EL (cell line): ENCODE data around the gene TMCO4.
"Not testable (repeated sequence)": the region's sequence is repeated elsewhere in the genome, so short reads cannot be mapped to it uniquely, and the experiment has no call there.

ENCODE experiments used
- DNase-seq: peaks from one replicate; pipeline ENCODE4 v3.0.0-alpha.2; 2016

TMCO4 gene

DNA sequence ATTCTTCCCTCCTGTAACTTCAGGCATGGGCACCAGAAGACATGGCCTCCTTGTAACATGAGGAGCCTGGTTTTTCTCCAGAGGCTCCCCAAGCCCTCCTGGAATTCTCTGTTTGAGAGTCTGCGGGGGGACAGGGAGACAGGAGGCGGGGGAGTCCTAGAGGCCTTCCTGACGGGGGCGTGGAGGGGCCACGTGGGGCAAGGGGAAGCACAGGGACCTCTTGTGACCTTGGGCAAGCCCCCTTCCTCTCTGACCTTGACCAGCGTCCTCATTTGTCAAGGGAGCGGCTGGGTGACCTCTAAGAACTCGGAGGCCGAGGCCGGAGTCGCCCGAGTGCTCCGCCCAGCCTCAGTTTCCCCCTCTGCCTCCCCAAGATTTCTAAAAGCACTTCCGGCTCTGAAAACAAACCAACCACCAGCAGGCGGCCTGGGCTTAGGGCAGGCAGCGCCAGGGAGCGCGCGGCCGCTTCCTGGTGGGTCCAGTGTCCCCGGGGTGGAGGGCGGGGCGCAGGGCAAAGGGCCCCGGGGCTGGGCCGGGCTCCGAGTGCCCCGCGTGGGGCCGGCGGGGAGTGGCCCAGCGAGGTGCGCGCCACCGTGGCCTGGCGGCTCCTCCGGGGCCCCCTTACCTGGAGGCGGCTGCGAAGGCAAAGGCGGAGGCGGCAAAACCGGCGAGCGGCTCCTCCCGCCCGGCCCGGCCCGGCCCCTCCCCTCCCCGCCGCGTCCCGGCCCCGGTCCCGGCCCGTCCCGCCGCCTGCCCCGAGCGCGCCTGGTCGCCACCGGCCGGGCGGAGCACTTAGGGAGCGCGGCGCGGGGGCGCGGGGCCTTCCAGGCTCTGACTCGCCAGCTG, at the start of gene TMCO4:
TSS of gene TMCO4 (minus strand) at position 687 of the 846 bp plus-strand sequence. CDS start 19,158 bp downstream, outside the sequence.
- peak; percentile 67 for DNase-seq

DNA sequence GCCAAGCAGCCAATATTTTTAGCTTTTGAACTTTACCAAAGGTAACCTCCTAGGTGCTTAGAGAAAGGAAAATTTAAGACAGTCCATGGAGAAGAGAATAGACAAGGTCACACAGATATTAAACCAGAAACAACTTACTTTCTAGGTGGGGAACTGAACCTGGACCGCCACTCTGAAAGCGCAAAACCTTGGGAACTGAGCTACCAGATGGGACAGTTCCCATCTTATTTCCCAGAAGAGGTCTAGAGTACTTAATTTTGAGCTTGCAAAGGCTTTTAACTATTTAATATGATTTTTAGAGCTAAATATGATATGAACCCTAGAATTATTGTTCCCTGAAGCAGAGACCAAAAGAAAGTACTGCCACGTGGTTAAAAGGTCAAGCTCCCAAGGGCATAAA, 49.6 kb upstream of the TMCO4 start:
- DNase-seq: not testable (repeated sequence)

DNA sequence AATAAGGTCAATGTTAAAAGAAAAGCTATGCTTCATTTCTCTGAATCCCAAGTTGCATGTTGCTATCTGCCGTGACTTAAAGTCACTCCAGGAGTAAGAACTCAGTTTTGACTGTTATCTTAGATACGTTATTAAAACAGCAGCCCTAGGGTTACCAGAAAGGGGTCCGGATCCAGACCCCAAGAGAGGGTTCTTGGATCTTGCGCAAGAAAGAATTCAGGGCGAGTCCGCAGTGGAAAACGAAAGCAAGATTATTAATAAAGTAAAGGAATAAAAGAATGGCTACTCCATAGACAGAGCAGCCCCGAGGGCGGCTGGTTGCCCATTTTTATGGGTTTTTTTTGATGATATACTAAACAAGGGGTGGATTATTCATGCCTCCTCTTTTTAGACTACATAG, 47.6 kb upstream of the TMCO4 start:
- DNase-seq: not testable (repeated sequence)

DNA sequence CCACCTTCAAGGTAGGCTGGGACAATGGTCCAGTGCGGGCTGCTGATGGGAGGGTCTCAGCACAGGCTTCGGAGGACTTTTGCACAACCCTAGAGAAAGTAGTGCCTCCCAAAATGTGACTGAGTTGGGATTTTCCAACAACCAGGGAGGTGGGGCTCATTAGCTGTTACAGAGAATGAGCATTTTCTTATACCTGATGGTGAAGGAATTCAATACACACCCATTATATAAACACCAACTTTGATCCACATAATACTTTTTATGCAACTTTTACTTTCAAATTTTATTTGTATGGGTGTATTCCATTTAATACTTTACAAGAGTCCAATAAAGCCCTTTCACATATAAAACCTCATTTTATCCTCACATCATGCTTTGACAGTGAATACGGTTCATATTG, 46.6 kb upstream of the TMCO4 start:
- DNase-seq: no peak

DNA sequence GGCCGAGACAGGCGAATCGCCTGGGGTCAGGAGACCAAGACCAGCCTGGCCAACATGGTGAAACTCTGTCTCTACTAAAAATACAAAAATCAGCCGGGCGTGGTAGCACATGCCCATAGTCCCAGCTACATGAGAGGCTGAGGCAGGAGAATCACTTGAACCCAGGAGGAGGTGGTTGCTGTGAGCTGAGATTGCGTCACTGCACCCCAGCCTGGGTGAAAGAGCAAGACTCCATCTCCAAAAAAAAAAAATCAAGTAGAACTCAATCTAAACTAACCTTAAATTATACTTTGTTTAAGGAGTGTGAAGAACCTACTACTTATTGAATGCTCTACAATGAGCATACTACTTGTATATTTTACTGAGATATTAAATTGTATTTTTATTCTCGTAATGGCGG, 45.8 kb upstream of the TMCO4 start:
- DNase-seq: no peak

DNA sequence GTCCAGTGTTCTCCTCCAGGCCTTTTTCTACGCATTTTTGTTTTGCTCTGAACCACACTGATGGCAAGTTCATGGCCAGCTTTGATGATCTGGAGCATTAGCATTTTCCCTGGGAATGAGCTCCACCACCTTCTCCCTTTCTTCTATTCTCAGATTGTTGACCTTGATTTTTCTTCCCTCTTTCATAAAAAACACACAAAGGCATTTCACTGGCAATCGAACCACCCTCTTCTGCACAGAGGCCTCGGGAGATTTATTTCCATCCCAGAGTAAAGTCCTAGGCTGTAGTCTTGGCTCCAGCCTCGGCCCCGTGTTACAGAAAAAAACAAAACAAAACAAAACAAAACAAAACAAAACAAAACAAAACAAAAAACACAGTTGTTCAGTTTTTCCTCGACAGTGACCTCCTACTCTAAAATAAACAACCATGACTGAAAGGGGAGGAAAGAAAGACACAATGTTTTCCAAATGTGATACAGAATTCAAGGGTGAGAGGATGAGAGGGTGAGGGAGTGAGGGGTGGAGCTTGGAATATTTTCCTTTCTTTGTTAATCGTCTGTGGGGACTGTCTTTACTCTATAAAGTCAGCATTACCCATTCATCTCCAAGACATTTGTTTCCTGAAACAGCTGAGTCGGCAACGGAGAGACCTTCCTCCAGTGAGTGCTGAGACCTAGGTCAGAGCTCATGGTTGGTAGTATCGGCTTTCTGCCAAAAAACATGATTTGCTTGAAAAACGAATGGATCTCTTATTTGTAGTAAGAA, 45.2 kb upstream of the TMCO4 start:
- DNase-seq: no peak

DNA sequence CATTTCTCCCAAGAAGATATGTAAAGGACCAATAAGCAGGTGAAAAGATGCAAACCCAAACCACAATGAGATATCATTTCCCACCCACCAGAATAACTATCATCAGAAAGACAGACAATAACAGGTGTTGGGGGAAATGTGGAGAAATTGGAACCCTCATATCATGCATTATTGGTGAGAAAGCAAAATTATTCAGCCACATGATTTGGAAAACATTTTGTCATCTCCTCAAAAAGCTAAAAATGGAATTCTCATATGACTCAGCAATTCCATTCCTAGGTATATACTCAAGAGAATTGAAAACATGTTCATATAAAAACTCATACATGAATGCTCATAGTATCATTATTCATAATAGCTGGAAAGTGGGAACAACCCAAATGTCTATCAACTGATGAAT, 40.5 kb upstream of the TMCO4 start:
- no peak for DNase-seq

DNA sequence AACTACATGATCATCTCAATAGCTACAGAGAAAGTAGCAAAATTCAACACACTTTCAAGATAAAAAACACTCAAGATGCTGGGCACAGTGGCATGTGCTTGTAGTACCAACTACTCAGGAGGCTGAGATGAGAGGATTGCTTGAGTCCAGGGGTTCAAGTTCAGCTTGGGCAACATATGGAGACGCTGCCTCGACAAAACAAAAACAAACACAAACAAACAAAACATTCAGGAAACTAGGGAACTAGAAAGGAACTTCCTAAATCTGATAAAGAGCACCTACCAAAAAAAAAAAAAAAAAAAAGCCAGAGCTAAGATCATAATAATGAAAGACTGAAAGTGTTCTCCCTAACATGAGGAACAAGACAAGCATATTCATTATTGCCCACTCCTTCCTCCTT, 38.1 kb upstream of the TMCO4 start:
- no peak for DNase-seq

DNA sequence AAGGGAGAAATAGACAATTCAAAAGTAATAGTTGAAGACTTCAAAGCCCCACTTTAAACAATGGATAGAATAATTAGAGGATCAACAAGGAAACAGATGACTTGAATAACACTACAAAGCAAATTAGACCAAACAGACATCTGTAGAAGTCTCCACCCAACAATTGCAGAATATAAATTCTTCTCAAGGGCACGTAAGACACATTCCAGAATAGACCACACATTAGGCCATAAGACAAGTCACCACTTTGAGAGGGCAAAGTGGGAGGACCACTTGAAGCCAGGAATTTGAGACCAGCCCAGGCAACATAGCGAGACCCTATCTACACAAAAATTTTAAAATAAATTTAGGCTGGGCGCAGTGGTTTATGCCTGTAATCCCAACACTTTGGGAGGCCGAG, 35.9 kb upstream of the TMCO4 start:
- peak; percentile 21 for DNase-seq

DNA sequence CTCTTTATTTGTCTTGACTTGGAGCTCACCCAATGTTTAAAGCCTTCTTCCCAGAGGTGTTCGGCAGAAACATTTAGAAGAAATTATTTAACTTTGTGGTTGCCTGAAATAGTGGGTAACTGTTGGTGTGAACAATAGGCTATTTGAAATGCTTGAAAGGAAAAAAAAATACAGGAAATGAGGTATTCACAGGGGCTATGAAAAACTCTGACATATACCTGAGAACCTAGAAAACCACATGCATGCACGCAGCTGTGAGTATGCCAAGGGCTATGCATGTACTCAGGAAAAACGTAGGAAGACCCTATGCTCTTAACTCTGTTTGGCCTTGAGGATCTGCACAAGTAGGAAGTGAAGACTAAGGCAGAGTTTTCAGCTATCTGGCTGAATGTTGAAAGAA, 31.7 kb upstream of the TMCO4 start:
- DNase-seq: no peak

DNA sequence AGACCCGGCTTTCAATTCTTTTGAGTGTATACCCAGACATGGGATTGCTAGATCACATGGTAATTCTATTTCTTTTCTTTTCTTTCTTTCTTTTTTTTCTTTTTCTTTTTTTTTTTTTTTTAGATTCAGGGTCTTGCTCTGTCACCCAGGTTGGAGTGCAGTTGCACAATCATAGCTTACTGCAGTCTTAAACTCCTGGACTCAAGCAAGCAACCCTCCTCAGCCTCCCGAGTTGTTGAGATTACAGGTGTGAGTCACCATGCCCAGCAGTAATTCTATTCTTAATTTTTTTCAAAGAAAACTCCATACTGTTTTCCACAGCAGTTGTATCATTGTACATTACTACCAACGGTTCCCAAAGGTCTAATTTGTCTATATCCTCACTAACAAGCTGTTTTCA, 28.8 kb upstream of the TMCO4 start:
- DNase-seq: peak; percentile 30

DNA sequence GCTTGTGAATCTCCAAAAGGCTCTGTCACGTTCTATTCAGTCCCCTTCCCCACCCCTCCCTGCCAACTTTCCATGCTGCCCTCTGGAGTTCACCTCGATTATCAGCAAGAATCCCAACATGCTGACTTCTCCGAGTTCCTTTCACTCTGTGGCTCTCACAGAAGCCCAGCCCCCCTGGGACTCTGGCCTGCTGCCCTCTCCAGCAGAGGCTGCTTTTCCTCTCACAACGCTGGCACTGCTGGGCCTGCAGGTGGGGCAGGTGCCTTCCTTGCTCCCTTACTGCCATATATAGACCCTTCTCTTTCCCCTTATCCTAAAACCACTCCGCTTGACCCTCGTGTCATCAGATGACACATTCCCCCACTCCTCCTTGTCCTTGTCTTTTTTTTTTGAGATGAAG, 25.6 kb upstream of the TMCO4 start:
- no peak for DNase-seq

DNA sequence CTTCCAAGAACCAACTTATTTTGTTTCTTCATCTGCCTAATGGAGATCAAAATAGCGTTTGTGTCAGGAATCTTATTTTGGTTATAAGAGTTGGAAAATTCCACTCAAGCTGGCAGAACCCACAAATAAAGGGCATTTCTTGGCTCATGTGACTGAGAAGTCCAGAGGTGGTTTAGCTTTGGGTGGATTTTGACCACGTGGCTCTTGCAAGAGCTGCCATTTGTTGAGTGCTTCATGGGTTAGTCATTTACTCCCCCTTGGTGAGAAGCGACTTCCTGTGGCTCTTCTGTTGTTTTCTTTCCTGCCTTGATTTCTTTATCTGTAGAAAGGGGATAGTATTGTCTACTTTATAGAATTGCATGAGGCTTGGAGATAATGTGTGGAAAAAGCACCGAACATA, 24.8 kb upstream of the TMCO4 start:
- peak; percentile 18 for DNase-seq

DNA sequence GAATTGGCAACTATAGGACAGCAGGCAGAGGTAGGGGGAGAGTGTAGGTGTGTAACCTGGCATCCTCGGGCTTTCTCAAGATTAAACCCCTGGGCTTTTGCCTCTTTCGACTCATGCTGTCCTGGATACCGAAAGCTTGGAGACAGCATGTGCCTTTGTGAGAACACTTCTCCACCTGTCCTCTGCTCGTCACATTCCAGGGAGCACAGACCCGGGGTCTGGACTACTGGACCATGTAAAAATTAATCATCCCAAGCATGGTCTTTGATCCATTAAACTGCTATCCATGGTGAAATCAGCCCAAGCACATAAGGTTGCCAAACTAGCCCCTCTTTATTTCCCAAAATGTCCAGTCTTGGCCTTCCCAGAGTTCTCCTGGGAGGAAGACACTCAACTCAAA, 24.3 kb upstream of the TMCO4 start:
- no peak for DNase-seq

DNA sequence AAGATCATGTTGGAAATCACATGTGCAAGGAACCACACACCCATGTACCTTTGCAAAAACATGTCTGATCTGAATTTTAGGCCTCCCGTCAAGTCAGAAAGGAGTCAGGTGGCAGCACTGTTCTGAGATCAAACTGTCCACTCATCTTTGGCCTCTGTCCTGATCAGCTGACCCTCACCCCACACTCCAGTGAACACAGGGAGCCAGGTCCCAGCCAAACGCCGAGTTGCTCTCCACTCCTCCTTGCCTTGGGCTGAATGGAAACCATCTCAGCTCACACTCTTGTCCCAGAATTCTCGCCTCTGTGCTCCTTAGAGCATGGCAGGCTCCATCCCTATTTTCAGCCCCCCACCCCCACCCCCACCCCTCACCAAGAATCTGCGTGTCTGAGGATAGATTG, 20.0 kb upstream of the TMCO4 start:
- no peak for DNase-seq

DNA sequence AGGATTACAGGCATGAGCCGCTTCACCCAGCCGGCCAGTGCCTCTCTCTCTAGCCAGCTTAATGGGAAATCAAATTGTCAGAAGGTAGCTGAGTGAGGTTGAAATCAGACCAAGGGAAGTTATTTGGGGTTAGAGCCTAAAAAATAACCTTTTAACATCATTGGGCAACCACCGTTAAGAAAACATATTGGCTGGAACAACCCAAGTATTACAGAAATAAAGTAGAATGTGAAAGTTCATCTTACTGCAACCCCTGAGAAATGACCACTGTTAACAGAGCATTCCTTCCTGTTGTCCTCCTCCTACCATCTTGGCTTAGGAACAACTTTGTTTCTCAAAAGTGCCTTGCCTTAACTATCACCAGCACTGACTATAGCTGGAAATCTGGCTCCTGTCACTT, 18.6 kb upstream of the TMCO4 start:
- DNase-seq: no peak

DNA sequence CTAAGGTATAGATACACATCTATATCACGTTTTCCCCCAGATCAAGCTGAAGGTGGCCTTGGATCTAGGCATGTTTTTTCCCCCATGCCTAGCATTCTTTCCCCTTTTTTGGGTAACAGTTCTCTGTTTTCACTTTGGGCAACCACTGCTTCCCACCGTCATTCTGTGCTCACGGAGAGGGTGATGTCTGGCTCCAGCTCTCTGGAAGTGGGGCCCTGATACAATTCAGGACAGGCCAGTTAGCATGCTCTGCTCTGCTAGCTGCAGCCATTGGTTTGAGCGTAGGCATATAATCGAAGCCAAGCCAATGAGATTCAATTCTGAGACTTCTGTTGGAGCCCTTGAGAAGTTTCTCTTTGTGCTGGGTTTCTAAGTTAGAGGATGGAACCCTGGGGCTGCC, 17.4 kb upstream of the TMCO4 start:
- no peak for DNase-seq

DNA sequence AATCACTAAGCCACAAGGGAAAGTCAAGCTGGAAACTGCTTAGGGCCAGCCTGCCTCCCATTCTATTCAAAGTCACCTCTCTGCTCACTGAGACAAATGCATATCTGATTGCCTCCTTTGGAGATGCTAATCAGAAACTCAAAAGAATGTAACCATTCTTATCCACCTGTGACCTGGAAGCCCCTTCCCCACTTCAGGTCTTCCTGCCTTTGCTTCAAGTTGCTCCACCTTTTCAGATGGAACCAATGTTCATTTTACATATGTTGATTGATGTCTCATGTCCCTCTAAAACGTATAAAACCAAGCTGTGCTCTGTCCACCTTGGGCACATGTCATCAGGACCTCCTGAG, 17.0 kb upstream of the TMCO4 start:
- DNase-seq: not testable (repeated sequence)

DNA sequence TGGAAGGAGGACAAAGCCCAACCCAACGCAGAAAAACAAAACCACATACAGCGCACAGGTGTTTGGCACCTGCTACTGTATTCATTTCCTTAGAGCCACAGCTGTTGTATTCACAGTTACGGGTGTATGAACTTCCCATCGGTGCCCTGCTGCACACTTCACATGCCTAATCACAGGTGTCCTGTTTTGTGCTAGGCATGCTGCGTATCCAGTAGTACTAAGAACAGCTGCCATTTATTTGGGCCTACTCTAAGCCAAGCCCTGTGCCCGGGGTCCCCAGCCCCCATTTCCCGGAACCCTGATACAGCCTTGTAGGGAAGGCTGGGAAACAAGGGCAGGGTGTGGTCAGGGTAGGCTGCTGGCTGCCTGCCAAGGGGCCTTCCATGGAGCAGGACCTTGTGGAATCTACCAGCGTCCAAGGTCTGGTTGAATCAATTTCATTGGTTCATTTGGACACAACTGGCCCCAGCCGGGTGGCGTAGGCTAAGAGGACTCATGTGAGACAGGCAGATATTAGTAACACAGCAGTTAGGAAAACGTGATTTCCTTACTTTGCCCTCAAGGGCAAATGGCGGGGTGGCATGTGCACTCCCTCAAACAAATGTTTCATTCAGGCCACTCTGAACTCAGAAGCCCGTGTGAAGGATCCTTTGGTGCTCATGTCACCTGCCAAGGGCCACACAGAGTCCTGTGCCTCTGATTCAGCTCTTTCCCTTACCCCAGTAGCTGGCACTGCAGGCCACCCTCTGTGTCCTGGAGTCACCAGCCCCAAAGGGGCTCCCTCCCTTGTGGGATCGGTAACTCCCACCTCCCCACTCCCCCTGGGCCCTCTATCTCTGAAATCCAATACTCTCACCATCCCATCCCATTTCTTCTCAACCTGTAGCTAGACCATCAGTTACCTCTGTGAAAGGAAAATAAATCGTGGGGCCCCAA, 16.4 kb upstream of the TMCO4 start:
- no peak for DNase-seq

DNA sequence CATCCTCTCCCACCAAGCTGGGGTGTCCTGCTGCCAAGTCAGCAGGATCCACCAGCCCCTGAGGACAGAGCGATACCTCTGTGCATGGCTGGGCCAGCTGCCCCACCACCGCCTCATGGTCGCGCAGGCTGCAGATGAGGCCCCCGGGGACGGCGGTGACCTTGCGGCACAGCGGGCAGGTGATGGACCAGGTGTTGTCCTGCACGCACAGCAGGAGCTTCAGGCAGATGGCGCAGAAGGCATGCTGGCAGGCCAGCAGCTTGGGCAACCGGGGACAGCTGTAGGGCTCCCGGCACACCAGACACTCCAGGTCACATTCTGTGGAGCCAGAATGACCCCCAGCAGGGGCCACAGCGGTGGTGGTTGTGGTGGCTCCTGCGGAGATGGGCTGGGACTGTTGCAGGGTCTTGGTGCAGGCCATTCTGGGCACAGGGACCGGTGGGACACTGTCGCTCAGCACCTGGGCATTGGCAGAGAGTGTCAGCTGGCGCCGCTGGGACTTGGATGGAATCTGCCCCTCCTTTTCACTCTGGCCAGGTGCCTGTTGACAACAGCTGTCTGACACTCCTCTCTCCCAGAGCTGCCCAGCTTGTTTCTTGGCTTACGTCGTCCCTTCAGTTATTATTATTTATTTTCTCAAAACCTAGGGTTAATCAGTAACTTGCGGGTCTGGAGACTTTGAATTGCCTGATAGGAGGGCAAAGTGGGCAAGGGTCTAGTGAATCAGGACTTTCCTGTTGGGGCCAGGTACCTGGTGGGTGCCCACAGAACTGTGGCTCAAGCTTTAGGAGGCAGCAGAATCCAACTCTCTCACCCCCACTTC, 15.2 kb upstream of the TMCO4 start, which contains the start of gene RNF186:
TSS of gene RNF186 (minus strand) at position 603 of the 823 bp plus-strand sequence. CDS start at position 421, 182 bp downstream.
- DNase-seq: no peak

DNA sequence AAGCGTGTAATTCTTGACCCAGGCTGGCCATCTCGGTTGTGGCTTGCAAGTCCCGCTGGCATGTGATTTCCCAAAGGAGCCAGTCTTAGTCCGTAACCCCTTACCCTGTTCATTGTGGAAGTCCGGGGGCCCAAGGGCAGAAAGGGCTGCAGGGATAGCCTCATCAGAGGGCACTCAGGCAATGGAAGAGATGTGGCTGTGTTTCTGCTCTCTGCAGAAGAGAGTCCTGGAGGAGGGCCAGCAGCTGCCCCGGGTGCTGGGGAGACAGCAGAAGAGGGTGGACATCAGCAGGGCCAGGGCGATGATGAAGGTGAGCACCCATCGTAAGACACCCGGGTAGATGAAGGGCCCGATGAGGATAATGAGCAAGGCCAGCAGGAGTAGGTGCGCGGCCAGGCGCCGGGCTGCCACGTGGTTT, 14.5 kb upstream of the TMCO4 start:
- no peak for DNase-seq

DNA sequence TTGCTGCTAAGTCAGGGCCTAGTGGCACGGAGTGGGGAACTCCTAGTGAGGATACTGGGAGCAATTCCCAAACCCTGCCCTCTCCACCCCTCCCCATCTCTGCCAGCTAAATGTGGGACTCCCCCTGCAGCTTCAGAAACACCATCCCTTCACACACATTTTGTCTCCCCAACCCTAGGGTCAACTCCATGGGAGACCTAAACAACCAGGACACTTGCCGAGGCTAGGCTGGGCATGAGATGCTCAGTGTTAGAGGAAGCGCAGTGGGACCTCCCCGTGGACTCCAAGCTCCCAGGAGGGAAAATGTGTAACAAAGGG, 13.9 kb upstream of the TMCO4 start:
- DNase-seq: no peak
